HG03469 (cell line): ENCODE measurements around the gene OXNAD1.

ENCODE experiments used
- ATAC-seq: cut with Tn5 transposase; IDR thresholded peaks from one replicate; pipeline ENCODE4 v1.9.1; 2021; ENCODE audit warnings: mild to moderate bottlenecking, moderate library complexity, moderate number of reproducible peaks; ENCODE audit not compliant: unreplicated experiment

Gene OXNAD1

GRCh38 chr3:16354291-16354690 is 89.3 kb downstream of the OXNAD1 start:
- ATAC-seq = no peak
